ENCODE results near the gene KCNC3.

DNA sequence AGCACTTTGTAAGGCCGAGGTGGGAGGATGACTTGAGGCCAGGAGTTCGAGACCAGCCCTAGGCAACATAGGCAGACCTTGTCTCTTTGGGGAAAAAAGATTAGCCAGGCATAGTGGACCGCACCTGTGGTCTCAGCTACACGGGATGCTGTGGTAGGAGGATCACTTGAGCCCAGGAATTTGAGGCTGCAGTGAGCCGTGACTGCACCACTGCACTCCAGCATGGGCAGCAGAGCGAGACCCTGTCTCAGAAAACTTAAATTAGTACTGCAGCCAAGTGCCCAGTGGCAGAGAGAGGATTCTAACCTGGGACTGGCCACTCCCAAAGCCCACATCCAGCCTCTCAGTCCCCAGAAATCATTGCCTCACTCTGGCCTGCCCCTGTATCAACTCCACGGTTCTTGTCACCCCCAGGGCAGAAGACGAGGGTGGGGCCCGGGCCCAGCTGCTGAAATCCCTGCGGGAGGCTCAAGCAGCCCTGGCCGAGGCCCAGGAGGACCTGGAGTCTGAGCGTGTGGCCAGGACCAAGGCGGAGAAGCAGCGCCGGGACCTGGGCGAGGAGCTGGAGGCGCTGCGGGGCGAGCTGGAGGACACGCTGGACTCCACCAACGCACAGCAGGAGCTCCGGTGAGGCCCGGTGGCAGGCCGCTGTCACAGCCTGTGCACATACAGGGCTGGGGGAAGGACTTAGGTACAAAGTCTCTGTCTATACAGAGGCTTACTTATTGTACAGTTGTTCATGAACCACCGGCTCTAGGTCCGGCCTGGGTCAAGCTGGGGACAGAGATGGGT is 53.4 kb downstream of the KCNC3 start:
- TF ChIP-seq, protein P1, sequence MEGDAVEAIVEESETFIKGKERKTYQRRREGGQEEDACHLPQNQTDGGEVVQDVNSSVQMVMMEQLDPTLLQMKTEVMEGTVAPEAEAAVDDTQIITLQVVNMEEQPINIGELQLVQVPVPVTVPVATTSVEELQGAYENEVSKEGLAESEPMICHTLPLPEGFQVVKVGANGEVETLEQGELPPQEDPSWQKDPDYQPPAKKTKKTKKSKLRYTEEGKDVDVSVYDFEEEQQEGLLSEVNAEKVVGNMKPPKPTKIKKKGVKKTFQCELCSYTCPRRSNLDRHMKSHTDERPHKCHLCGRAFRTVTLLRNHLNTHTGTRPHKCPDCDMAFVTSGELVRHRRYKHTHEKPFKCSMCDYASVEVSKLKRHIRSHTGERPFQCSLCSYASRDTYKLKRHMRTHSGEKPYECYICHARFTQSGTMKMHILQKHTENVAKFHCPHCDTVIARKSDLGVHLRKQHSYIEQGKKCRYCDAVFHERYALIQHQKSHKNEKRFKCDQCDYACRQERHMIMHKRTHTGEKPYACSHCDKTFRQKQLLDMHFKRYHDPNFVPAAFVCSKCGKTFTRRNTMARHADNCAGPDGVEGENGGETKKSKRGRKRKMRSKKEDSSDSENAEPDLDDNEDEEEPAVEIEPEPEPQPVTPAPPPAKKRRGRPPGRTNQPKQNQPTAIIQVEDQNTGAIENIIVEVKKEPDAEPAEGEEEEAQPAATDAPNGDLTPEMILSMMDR (IDR thresholded peaks at IDR 0.05; ENCODE audit: extremely low read depth in 1 of 2, insufficient read depth in 1 of 2, low read depth in 1 of 2, low read length in 2 of 2): no peak
- no peak for TF ChIP-seq POLR2A (IDR thresholded peaks at IDR 0.05; ENCODE audit: low read depth, low read length)
- no peak for TF ChIP-seq MYC (IDR thresholded peaks at IDR 0.05; ENCODE audit: low read depth, low read length)
- TF ChIP-seq POLR2AphosphoS5 (IDR thresholded peaks at IDR 0.05; ENCODE audit: insufficient read depth, low read depth, low read length): no peak
- TF ChIP-seq EZH2 (IDR thresholded peaks at IDR 0.05; ENCODE audit: borderline replicate concordance, low read depth, low read length, severe bottlenecking): no peak
- TF ChIP-seq, protein P2, sequence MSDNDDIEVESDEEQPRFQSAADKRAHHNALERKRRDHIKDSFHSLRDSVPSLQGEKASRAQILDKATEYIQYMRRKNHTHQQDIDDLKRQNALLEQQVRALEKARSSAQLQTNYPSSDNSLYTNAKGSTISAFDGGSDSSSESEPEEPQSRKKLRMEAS (IDR thresholded peaks at IDR 0.05; ENCODE audit: insufficient read depth, insufficient read length): no peak
- TF ChIP-seq FOS (IDR thresholded peaks at IDR 0.05; ENCODE audit: borderline replicate concordance, insufficient read depth, low read length): no peak
- no peak for TF ChIP-seq JUN (IDR thresholded peaks at IDR 0.05; ENCODE audit: borderline replicate concordance, insufficient read depth, insufficient read length, low read depth)
- TF ChIP-seq GATA2 (IDR thresholded peaks at IDR 0.05; ENCODE audit: insufficient read depth, insufficient read length, low read depth, low read length): no peak

Measured in endothelial cell of umbilical vein (primary cell).